WTC11 (cell line): ENCODE data around the gene ANTXR1. TPM values are rescaled to one million over a fixed set of nuclear protein-coding genes. Genes with fewer than 3 reads are reported as not detected.

Experiments
- ATAC-seq: fragments of 200-7000 bp; cut with Tn5 transposase; 2 replicates; pipeline ENCODE4 v1.10.0; 2021; ENCODE audit warnings: mild to moderate bottlenecking, moderate library complexity
- CTCF ChIA-PET: fragments of 300-600 bp; sonication (Branson Sonifier 250); formaldehyde crosslinking; loops from one replicate; lab custom pipeline; 2021; ENCODE audit warnings: antibody characterized with exemption; lab: Charles Lee
- POLR2A ChIA-PET: fragments of 350-600 bp; sonication (Branson Sonifier 250); formaldehyde crosslinking; loops from one replicate; lab custom pipeline; 2021; ENCODE audit warnings: antibody characterized with exemption; lab: Charles Lee
- DNase-seq: peaks from one replicate; pipeline ENCODE4 v3.0.0; 2021; ENCODE audit warnings: low spot score
- H3K27ac Mint-ChIP-seq: 2 replicates; pipeline ENCODE4 v1.8.0; 2021; ENCODE audit warnings: mixed read lengths
- H3K27me3 Mint-ChIP-seq: 2 replicates; pipeline ENCODE4 v1.8.0; 2021; ENCODE audit warnings: low read depth, mild to moderate bottlenecking, moderate library complexity, mixed read lengths
- H3K36me3 Mint-ChIP-seq: 2 replicates; pipeline ENCODE4 v1.8.0; 2021; ENCODE audit warnings: mixed read lengths
- H3K4me1 Mint-ChIP-seq: 2 replicates; pipeline ENCODE4 v1.8.0; 2022; ENCODE audit warnings: mixed read lengths
- H3K4me3 Mint-ChIP-seq: 2 replicates; pipeline ENCODE4 v1.8.0; 2021; ENCODE audit warnings: mild to moderate bottlenecking, moderate library complexity, mixed read lengths
- H3K9me3 Mint-ChIP-seq: 2 replicates; pipeline ENCODE4 v1.8.0; 2021; ENCODE audit warnings: mixed read lengths
- CREM ChIP-seq: sonication (generic); formaldehyde crosslinking; IDR thresholded peaks from 2 replicates; pipeline ENCODE4 v1.8.1; 2022; ENCODE audit warnings: mild to moderate bottlenecking, missing genetic modification reagents, moderate library complexity
- E2F1 ChIP-seq: sonication (generic); formaldehyde crosslinking; IDR thresholded peaks from 2 replicates; pipeline ENCODE4 v1.8.0; 2022; ENCODE audit warnings: mild to moderate bottlenecking, missing genetic modification reagents
- ELF4 ChIP-seq: sonication (generic); formaldehyde crosslinking; IDR thresholded peaks from 2 replicates; pipeline ENCODE4 v1.8.1; 2022; ENCODE audit warnings: low read depth, mild to moderate bottlenecking, moderate library complexity, missing genetic modification reagents
- EMX1 ChIP-seq: fragments of 250-450 bp; sonication (Bioruptor Pico); IDR thresholded peaks from 2 replicates; pipeline ENCODE4 v1.8.0; 2021; ENCODE audit warnings: mild to moderate bottlenecking
- ERG ChIP-seq: fragments of 250-450 bp; sonication (Bioruptor Pico); IDR thresholded peaks from 2 replicates; pipeline ENCODE4 v1.8.0; 2021; ENCODE audit warnings: mild to moderate bottlenecking
- MAX ChIP-seq: sonication (generic); formaldehyde crosslinking; IDR thresholded peaks from 2 replicates; pipeline ENCODE4 v1.8.0; 2022; ENCODE audit warnings: mild to moderate bottlenecking, missing genetic modification reagents
- NR1H2 ChIP-seq: sonication (generic); formaldehyde crosslinking; IDR thresholded peaks from 2 replicates; pipeline ENCODE4 v1.9.0; 2021; ENCODE audit warnings: mild to moderate bottlenecking, moderate library complexity, missing genetic modification reagents
- OVOL2 ChIP-seq: fragments of 250-450 bp; sonication (Bioruptor Pico); IDR thresholded peaks from 2 replicates; pipeline ENCODE4 v1.9.0; 2021; ENCODE audit warnings: mild to moderate bottlenecking, borderline replicate concordance
- RORB ChIP-seq: fragments of 250-450 bp; sonication (Bioruptor Pico); IDR thresholded peaks from 2 replicates; pipeline ENCODE4 v1.9.0; 2021; ENCODE audit warnings: mild to moderate bottlenecking
- SMAD3 ChIP-seq: sonication (generic); formaldehyde crosslinking; IDR thresholded peaks from 2 replicates; pipeline ENCODE4 v1.8.0; 2022; ENCODE audit warnings: missing genetic modification reagents, mild to moderate bottlenecking, borderline replicate concordance
- SMAD4 ChIP-seq: sonication (generic); formaldehyde crosslinking; IDR thresholded peaks from 2 replicates; pipeline ENCODE4 v1.8.0; 2022; ENCODE audit warnings: mild to moderate bottlenecking, missing genetic modification reagents
- TCF7 ChIP-seq: sonication (generic); formaldehyde crosslinking; IDR thresholded peaks from 2 replicates; pipeline ENCODE4 v1.8.0; 2022; ENCODE audit warnings: mild to moderate bottlenecking, low read depth, missing genetic modification reagents, moderate library complexity
- TP53 ChIP-seq: sonication (generic); formaldehyde crosslinking; IDR thresholded peaks from 2 replicates; pipeline ENCODE4 v1.8.1; 2023; ENCODE audit warnings: mild to moderate bottlenecking, missing genetic modification reagents
- ZNF219 ChIP-seq: sonication (generic); formaldehyde crosslinking; IDR thresholded peaks from 2 replicates; pipeline ENCODE4 v1.8.0; 2023; ENCODE audit warnings: missing genetic modification reagents, mild to moderate bottlenecking, borderline replicate concordance
- ZNF512 ChIP-seq: sonication (generic); formaldehyde crosslinking; IDR thresholded peaks from 2 replicates; pipeline ENCODE4 v1.8.1; 2022; ENCODE audit warnings: missing genetic modification reagents, borderline replicate concordance
- ZNF532 ChIP-seq: fragments of 250-450 bp; sonication (Bioruptor Pico); IDR thresholded peaks from 2 replicates; pipeline ENCODE4 v1.9.0; 2021; ENCODE audit warnings: mild to moderate bottlenecking, borderline replicate concordance
- total RNA-seq: library from RNA; stranded (reverse); gene quantifications from 3 replicates; pipeline ENCODE4 v1.2.3, GENCODE V29; 2021
- TF ChIP-seq, protein P1 (sequence below): sonication (generic); formaldehyde crosslinking; IDR thresholded peaks from 2 replicates; pipeline ENCODE4 v1.8.0; 2022; ENCODE audit warnings: mild to moderate bottlenecking, missing genetic modification reagents

The ANTXR1 gene
- total RNA-seq, 1 experiment from 2014 or later: 30.0 TPM

DNA sequence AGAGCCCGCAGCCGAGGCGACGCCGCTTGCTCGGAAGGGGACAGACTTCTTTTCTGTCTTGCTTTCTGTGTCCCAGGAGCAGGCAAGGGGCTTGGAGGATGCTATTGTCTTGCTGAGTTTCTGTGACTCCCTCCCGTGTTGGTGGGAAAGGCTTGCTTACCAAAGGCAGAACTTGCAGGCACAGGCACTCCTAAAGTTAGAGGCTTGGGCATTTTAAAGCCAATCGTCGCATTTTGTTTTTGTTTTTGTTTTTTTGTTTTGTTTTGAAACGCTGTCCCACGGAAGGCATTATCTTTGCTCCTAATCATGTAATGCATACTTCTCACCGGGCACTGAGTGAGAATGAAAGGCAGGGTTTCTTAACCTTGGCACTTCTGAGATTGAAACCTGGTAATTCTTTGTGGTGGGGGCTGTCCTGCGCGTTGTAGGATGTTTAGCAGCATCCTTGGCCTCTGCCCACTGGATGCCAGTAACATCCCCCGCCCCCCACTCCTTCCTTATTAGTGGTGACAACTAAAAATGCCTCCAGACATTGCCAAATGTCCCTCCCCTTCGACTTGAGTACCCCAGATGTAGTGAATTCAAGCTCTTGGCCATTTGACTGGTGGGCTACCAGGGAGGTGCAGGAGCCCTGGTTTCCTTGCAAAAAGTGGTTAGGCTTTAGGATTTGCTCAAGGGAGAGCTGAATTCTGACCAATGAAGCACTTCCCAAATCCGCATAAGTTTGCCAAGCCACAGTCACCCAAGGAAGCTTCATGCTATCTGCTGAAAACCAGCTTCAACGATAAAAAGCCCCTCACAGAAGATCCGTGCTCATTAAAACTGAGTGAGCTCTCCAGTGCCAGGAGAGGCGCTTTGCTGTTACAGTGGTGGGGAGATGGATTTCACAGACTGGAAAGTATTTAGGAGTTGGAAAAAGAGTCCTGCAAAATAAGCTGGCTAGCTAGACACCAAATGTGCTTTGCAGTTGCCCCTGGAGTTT lies 1.2 kb downstream of the ANTXR1 start:
- POLR2A ChIA-PET: no interaction called here
- no peak for DNase-seq
- Mint-ChIP-seq H3K27me3 (peaks cover 32% of the 10 kb centered on the region), H3K9me3 (no peaks in the 10 kb centered on the region)
- TF ChIP-seq, protein P1, sequence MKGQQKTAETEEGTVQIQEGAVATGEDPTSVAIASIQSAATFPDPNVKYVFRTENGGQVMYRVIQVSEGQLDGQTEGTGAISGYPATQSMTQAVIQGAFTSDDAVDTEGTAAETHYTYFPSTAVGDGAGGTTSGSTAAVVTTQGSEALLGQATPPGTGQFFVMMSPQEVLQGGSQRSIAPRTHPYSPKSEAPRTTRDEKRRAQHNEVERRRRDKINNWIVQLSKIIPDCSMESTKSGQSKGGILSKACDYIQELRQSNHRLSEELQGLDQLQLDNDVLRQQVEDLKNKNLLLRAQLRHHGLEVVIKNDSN (CRISPR knock-in tag): no peak
- TF ChIP-seq ELF4 (no peak), ZNF219 (CRISPR knock-in tag) (0 out of 2 replicates have a peak, but pooled peaks have one; percentile 2), E2F1 (CRISPR knock-in tag) (no peak), NR1H2 (CRISPR knock-in tag) (no peak), SMAD4 (CRISPR knock-in tag) (no peak)
- TF ChIP-seq, all 79 proteins: peak for 1
- CTCF ChIA-PET: interaction anchor here (0.6 to 1.3 kb wide), 8 partner anchors 10 to 673 kb away, joined by 3 to 11 read pairs (median 4); no protein-coding TSS in a partner anchor
- H3K4me1 Mint-ChIP-seq: peaks cover 21% of the 10 kb centered on the region
- H3K27ac Mint-ChIP-seq: no peak overlapping the region; the same call in none of the 2 replicates
- H3K36me3 Mint-ChIP-seq: no peaks in the 10 kb centered on the region
- ATAC-seq: peak; percentile 11
- H3K4me3 Mint-ChIP-seq: peak overlapping the region; percentile 74

- CTCF ChIA-PET: interaction anchor here (1.8 kb wide), 1 partner anchor 73 kb away, joined by 4 read pairs; no protein-coding TSS in a partner anchor
- H3K4me1 Mint-ChIP-seq: peaks cover 40% of the 10 kb centered on the region
- H3K27me3 Mint-ChIP-seq: peaks cover 8% of the 10 kb centered on the region
- TF ChIP-seq NR1H2 (CRISPR knock-in tag): no peak
- TF ChIP-seq MAX (CRISPR knock-in tag): no peak
- no peak for TF ChIP-seq TP53 (CRISPR knock-in tag)
- no peak for TF ChIP-seq CREM
- no peak for TF ChIP-seq ZNF532 (CRISPR knock-in tag)
- H3K27ac Mint-ChIP-seq: no peak overlapping the region; the same call in 1 of the 2 replicates
- no peaks in the 10 kb centered on the region for H3K36me3 Mint-ChIP-seq
- POLR2A ChIA-PET: no interaction called here
- DNase-seq (no peak), ATAC-seq (no peak)
- H3K9me3 Mint-ChIP-seq: no peaks in the 10 kb centered on the region
- H3K4me3 Mint-ChIP-seq: no peak overlapping the region
These were observed 4.1 kb downstream of the ANTXR1 start for GRCh38 chr2:69017080-69017479.

DNA sequence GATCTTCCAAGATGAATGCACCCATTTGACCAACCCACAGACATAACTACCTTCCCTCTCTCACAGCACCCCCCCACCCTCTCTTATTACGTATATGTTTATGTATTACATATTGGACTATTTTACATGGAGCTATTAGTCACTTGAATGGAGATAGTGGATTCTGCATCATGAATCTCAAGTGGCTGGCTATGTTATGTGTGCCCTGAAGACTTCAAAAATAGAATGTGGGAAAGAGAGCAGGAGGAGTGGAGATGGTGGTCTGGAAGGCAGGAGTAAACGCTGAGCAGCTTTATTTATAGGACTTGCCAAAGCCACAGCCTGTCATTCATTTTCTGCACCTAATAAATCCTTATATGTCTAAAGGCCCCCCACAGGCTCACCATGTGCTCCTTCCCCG lies 4.9 kb downstream of the ANTXR1 start:
- H3K27ac Mint-ChIP-seq: no peak overlapping the region; the same call in 1 of the 2 replicates

More for the DNA sequence above, 4.9 kb downstream of the ANTXR1 start:
- ChIA-PET POLR2A (no interaction called here), CTCF (interaction anchor here (1.8 kb wide), 1 partner anchor 74 kb away, joined by 4 read pairs; no protein-coding TSS in a partner anchor)
- TF ChIP-seq E2F1 (CRISPR knock-in tag) (no peak), RORB (CRISPR knock-in tag) (no peak), EMX1 (CRISPR knock-in tag) (no peak), CREM (no peak), ZNF512 (CRISPR knock-in tag) (no peak), OVOL2 (CRISPR knock-in tag) (no peak), ERG (CRISPR knock-in tag) (no peak), TCF7 (CRISPR knock-in tag) (no peak), ELF4 (no peak), SMAD3 (CRISPR knock-in tag) (no peak)
- ATAC-seq: no peak
- H3K27me3 Mint-ChIP-seq: peaks cover 2% of the 10 kb centered on the region; the same call in 1 of the 2 replicates
- no peak overlapping the region for H3K4me3 Mint-ChIP-seq
- no peaks in the 10 kb centered on the region for H3K9me3 Mint-ChIP-seq
- no peak for DNase-seq
- H3K4me1 Mint-ChIP-seq: peaks cover 37% of the 10 kb centered on the region
- no peaks in the 10 kb centered on the region for H3K36me3 Mint-ChIP-seq
